Fibroblast of lung (primary cell): ENCODE measurements around the gene SPEG. TPM values are rescaled to one million over a fixed set of nuclear protein-coding genes. Genes with fewer than 3 reads are reported as not detected.

Source experiments
- DNase-seq, 2 donors: peaks; one replicate each; pipeline versions ENCODE4 v3.0.0 to v3.0.0-alpha.2; 2010; ENCODE audit warnings: low read depth in 2 of 2
- H2AFZ ChIP-seq: 2 replicates; pipeline ENCODE4 v1.5.1; 2012; ENCODE audit warnings: low read length, control low read depth, inconsistent platforms
- H3K27ac ChIP-seq: 2 replicates; pipeline ENCODE4 v1.5.1; 2011; ENCODE audit warnings: low read length, control low read depth; ENCODE audit not compliant: insufficient read depth
- H3K27me3 ChIP-seq: 2 replicates; pipeline ENCODE4 v1.5.1; 2011; ENCODE audit warnings: mild to moderate bottlenecking, low read length; ENCODE audit not compliant: control insufficient read depth, insufficient read depth
- H3K36me3 ChIP-seq: 2 replicates; pipeline ENCODE4 v1.5.1; 2011; ENCODE audit warnings: low read length; ENCODE audit not compliant: control insufficient read depth, insufficient read depth
- H3K4me1 ChIP-seq: 2 replicates; pipeline ENCODE4 v1.5.1; 2011; ENCODE audit warnings: low read length; ENCODE audit not compliant: control insufficient read depth, insufficient read depth; ENCODE audit errors: extremely low read depth
- H3K4me2 ChIP-seq: 2 replicates; pipeline ENCODE4 v1.5.1; 2011; ENCODE audit warnings: low read length, control low read depth; ENCODE audit not compliant: insufficient read depth; ENCODE audit errors: extremely low read depth
- H3K4me3 ChIP-seq, 4 experiments: fragments of 200-600 bp in 1 of 4; sonication (generic) in 1 of 4; replicated peaks in 1 of 4; 2 replicates each; pipeline ENCODE4 v1.5.1; 2011 to 2016; ENCODE audit warnings: low read length in 4 of 4, low read depth in 3 of 4, mild to moderate bottlenecking in 3 of 4, control low read depth in 2 of 4, inconsistent platforms in 1 of 4, mixed read lengths in 1 of 4; ENCODE audit not compliant: insufficient read depth in 1 of 4; ENCODE audit errors: control extremely low read depth in 1 of 4
- H3K79me2 ChIP-seq: 2 replicates; pipeline ENCODE4 v1.5.1; 2012; ENCODE audit warnings: mild to moderate bottlenecking, low read length, inconsistent platforms; ENCODE audit not compliant: control insufficient read depth, insufficient read depth
- H3K9ac ChIP-seq: 2 replicates; pipeline ENCODE4 v1.5.1; 2011; ENCODE audit warnings: mild to moderate bottlenecking, low read length, control low read depth; ENCODE audit not compliant: insufficient read depth
- H3K9me3 ChIP-seq: 2 replicates; pipeline ENCODE4 v1.5.1; 2012; ENCODE audit warnings: low read depth, low read length; ENCODE audit not compliant: control insufficient read depth, insufficient read depth
- H4K20me1 ChIP-seq: 2 replicates; pipeline ENCODE4 v1.5.1; 2011; ENCODE audit warnings: low read length; ENCODE audit not compliant: control insufficient read depth, insufficient read depth; ENCODE audit errors: extremely low read depth
- EZH2 ChIP-seq: IDR thresholded peaks from 2 replicates; pipeline ENCODE4 v1.5.1; 2012; ENCODE audit warnings: low read length, control low read depth, mild to moderate bottlenecking; ENCODE audit errors: missing control alignments
- polyA plus RNA-seq, 2 donors: library from polyadenylated mRNA; depleted of rRNA in 1 of 2; stranded (reverse) in 1 of 2; unstranded in 1 of 2; fragments of >200 nt; gene quantifications; 2 replicates each; pipeline ENCODE4 v1.2.1, GENCODE V29; 2011 to 2012; ENCODE audit warnings: missing spikeins in 1 of 2
- total RNA-seq: library from RNA; depleted of rRNA; stranded (reverse); fragments of >200 nt; gene quantifications from 2 replicates; pipeline ENCODE4 v1.2.1, GENCODE V29; 2014
- TF ChIP-seq, protein P1 (sequence below), 2 donors: IDR thresholded peaks in 1 of 2; conservative IDR thresholded peaks in 1 of 2; 1 replicate in 1 of 2; 2 replicates in 1 of 2; pipeline ENCODE4 v1.5.1; 2011 to 2012; ENCODE audit warnings: low read length in 2 of 2, control low read depth in 1 of 2, inconsistent platforms in 1 of 2, low read depth in 1 of 2, mild to moderate bottlenecking in 1 of 2

Gene SPEG
- total and polyA plus RNA-seq, 2 donors (not counting 1 experiment from before 2014, with no cell fraction given), result 9.5 to 20.1 TPM

DNA sequence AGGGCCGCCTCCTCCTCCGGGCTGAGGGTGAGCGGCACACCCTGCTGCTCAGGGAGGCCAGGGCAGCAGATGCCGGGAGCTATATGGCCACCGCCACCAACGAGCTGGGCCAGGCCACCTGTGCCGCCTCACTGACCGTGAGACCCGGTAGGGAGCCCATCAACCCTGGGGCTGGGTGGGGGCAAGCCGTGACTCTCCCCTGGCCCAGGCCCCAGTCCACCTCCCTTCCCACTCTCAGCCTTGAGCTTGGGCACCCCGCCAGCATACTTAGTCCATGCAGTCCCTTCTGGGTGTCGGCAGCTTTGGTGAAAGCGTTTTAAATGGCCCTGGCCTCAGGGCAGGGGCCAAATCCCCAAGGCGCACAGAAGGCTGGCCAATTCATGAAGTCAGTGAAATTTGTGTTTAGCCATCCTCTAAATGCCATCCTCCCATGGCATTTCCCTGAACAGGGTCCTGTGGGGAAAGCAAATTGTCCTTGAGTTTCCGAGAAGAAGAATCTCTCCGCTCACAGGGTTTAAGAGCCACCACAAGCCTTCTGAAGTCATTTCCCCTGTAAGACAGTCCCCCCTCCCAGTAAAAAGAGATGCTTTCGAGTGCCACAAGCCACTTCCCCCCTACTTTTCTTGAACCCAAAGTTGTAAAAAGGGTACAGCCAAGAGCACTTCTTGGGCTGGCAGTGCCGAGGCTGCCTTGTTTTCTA is 17.2 kb downstream of the SPEG start:
- Histone ChIP-seq H3K27ac (no peak overlapping the region), H3K9ac (no peak overlapping the region), H2AFZ (no peak overlapping the region), H3K4me1 (peaks cover 21% of the 10 kb centered on the region), H3K9me3 (no peaks in the 10 kb centered on the region), H4K20me1 (no peaks in the 10 kb centered on the region), H3K4me2 (no peak overlapping the region), H3K27me3 (no peaks in the 10 kb centered on the region), H3K36me3 (no peaks in the 10 kb centered on the region), H3K4me3 (no peak overlapping the region), H3K79me2 (no peaks in the 10 kb centered on the region)
- TF ChIP-seq, protein P1, sequence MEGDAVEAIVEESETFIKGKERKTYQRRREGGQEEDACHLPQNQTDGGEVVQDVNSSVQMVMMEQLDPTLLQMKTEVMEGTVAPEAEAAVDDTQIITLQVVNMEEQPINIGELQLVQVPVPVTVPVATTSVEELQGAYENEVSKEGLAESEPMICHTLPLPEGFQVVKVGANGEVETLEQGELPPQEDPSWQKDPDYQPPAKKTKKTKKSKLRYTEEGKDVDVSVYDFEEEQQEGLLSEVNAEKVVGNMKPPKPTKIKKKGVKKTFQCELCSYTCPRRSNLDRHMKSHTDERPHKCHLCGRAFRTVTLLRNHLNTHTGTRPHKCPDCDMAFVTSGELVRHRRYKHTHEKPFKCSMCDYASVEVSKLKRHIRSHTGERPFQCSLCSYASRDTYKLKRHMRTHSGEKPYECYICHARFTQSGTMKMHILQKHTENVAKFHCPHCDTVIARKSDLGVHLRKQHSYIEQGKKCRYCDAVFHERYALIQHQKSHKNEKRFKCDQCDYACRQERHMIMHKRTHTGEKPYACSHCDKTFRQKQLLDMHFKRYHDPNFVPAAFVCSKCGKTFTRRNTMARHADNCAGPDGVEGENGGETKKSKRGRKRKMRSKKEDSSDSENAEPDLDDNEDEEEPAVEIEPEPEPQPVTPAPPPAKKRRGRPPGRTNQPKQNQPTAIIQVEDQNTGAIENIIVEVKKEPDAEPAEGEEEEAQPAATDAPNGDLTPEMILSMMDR (conservative IDR thresholded peaks at IDR 0.05 in 1 of 2, IDR thresholded peaks at IDR 0.05 in 1 of 2; ENCODE audit: low read depth in 1 of 2, low read length in 2 of 2), result no peak
- TF ChIP-seq EZH2, result no peak
- peak; percentile 19 to 69 for DNase-seq

DNA sequence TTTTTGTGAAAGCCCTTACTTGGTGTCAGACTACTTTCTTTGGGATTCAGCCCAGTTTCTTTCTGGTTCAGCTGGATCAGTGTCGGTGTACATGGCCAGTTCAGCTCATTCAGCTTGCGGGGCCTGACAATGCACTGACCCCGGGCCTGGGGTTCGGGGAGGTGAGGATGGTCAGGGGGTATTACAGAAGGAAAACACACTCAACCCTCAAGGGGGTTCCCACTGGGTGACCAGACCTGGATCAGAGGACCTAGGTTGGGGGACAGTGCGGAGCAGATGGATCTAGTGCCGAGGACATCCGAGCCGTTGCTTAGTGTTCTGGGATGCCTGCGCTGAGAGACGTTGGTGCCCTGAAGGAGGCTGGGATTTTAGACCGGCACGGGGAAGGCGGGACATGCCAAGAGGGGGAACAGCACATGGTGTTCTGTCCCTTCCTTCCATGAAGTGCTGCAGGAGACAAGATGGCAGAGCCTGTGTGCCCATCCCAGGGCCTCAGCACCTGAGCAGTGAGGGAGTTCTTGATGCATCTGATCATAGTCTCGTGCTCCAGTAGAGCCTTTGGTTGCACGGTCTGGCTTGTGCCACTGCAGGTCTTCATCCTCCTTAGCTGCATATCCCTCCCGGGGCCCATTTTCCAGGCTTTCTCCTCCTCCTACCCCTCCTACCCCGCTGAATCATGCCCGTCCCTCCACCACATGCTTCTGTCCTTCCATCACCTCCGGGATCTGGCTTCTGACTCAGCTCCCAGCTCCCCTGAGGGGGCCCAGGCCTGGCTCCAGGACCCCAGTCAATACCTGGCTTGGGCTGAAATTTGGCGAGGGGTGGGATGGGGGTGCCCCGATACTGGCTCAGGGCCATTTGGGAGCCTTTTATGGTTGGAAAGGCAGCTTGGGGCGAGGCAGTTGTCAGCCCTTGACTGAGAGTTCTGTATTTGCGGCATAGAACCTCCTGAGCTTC is 18.0 kb downstream of the SPEG start:
- no peak overlapping the region for H3K4me3 ChIP-seq
- H3K9me3 ChIP-seq, result no peaks in the 10 kb centered on the region
- TF ChIP-seq EZH2, result no peak
- TF ChIP-seq, protein P1 (conservative IDR thresholded peaks at IDR 0.05 in 1 of 2, IDR thresholded peaks at IDR 0.05 in 1 of 2; ENCODE audit: low read depth in 1 of 2, low read length in 2 of 2), result no peak
- no peak overlapping the region for H3K4me2 ChIP-seq
- no peak overlapping the region for H3K9ac ChIP-seq
- no peaks in the 10 kb centered on the region for H3K27me3 ChIP-seq
- H3K27ac ChIP-seq, result peak overlapping the region; percentile 60
- peak; percentile 90 to 99 for DNase-seq
- H3K79me2 ChIP-seq, result no peaks in the 10 kb centered on the region
- peaks cover 21% of the 10 kb centered on the region for H3K4me1 ChIP-seq
- no peaks in the 10 kb centered on the region for H4K20me1 ChIP-seq
- H3K36me3 ChIP-seq, result no peaks in the 10 kb centered on the region
- H2AFZ ChIP-seq, result no peak overlapping the region
